Activated naive CD8-positive, alpha-beta T cell treated with anti-CD3 and anti-CD28 coated beads for 36 hours (primary cell): ENCODE data around the gene MEIOC. TPM values are rescaled to one million over a fixed set of nuclear protein-coding genes. Genes with fewer than 3 reads are reported as not detected.
"Not testable (repeated sequence)": the region's sequence is repeated elsewhere in the genome, so short reads cannot be mapped to it uniquely, and the experiment has no call there.

ENCODE experiments used
- DNase-seq: peaks from one replicate; pipeline ENCODE4 v3.0.0; 2021
- H3K27ac Mint-ChIP-seq: one replicate; pipeline ENCODE4 v1.8.0; 2022; ENCODE audit warnings: mild to moderate bottlenecking, moderate library complexity, mixed read lengths
- H3K27me3 Mint-ChIP-seq: one replicate; pipeline ENCODE4 v1.8.0; 2022; ENCODE audit warnings: mild to moderate bottlenecking, mixed read lengths
- H3K36me3 Mint-ChIP-seq: one replicate; pipeline ENCODE4 v1.8.0; 2021; ENCODE audit warnings: mild to moderate bottlenecking, mixed read lengths
- H3K4me1 Mint-ChIP-seq: one replicate; pipeline ENCODE4 v1.8.0; 2021; ENCODE audit warnings: mixed read lengths
- H3K4me3 Mint-ChIP-seq: one replicate; pipeline ENCODE4 v1.8.0; 2022; ENCODE audit warnings: mild to moderate bottlenecking, moderate library complexity, mixed read lengths
- H3K9me3 Mint-ChIP-seq: one replicate; pipeline ENCODE4 v1.8.0; 2022; ENCODE audit warnings: mixed read lengths
- total RNA-seq, 2 experiments: library from RNA; stranded (reverse); gene quantifications; one replicate each; pipeline ENCODE4 v1.2.3, GENCODE V29; 2021

The MEIOC gene
- total RNA-seq, 2 experiments from 2014 or later: 0.19 to 0.30 TPM

DNA sequence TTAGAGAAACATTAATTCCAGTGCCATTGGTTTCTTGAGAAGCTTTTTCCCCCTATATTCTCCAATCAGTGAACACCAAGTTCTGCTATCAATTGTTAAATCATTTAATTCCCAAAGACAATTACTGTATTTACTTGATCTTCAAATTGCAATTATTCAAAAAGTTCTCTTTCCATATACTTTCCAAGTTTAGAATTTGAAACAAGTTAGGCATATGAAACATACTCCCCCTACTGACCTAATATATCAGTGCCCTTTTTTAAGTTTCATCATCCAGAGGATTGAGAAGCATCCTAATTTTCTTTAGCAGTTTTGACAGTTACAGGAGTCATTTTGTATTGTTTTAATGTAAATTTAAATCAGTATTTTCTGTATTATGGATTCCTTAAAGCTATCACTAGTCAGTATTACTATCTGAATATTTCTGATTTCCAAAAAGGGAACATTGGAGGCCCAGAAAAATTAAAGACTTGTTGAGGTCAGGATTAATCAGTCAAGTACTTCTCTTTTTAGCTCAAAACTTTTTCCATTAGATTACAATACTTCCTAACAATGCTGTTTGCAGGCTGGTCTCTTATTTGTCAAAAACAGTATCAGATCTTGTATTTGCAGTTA, 16.3 kb downstream of the MEIOC start:
- Mint-ChIP-seq H3K27ac (no peak overlapping the region), H3K36me3 (no peaks in the 10 kb centered on the region), H3K9me3 (no peaks in the 10 kb centered on the region), H3K4me3 (no peak overlapping the region), H3K4me1 (peaks cover 2% of the 10 kb centered on the region), H3K27me3 (no peaks in the 10 kb centered on the region)
- DNase-seq: no peak

DNA sequence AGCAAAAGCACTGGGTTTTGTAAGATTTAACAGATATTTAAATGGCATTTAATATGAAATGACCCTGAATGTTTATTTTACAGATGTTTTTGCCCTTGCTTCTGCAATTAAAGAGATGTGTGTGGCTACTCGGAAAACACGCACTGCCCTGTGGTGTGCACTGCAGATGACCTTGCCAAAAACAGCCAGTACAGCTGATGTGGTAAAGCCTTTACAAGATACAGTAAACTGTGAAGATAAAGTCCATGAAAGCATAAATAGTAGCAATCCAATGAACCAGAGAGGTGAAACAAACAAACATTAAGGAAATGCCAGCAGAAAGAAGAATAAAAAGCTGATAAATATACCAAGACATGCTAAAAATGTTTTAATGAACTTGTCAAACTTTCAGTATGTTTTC, 17.6 kb downstream of the MEIOC start:
- no peaks in the 10 kb centered on the region for H3K27me3 Mint-ChIP-seq
- H3K36me3 Mint-ChIP-seq: no peaks in the 10 kb centered on the region
- H3K9me3 Mint-ChIP-seq: no peaks in the 10 kb centered on the region
- no peak overlapping the region for H3K4me3 Mint-ChIP-seq
- DNase-seq: no peak
- H3K4me1 Mint-ChIP-seq: no peaks in the 10 kb centered on the region
- no peak overlapping the region for H3K27ac Mint-ChIP-seq

DNA sequence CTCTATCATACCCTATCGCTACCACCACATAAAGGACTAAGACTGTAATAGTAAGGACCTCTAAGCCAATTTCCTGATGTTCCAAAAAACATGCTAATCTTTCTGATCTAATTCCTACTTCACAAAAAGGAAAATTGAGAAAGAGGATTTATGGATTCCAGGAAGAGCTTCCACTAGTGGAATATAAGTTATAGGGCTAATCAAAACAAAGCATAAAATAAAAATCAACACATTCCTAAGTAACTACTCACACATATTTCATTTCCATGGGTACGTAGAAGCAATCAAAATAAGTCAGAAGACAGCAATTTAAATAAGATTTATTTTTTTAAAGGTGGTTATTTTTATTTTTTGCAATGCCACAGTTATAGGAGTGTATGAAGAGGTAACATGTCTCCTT, 20.9 kb downstream of the MEIOC start:
- no peak overlapping the region for H3K4me3 Mint-ChIP-seq
- DNase-seq: no peak
- peaks cover 3% of the 10 kb centered on the region for H3K4me1 Mint-ChIP-seq
- H3K27ac Mint-ChIP-seq: no peak overlapping the region
- no peaks in the 10 kb centered on the region for H3K9me3 Mint-ChIP-seq
- H3K36me3 Mint-ChIP-seq: peaks cover 3% of the 10 kb centered on the region
- H3K27me3 Mint-ChIP-seq: no peaks in the 10 kb centered on the region

DNA sequence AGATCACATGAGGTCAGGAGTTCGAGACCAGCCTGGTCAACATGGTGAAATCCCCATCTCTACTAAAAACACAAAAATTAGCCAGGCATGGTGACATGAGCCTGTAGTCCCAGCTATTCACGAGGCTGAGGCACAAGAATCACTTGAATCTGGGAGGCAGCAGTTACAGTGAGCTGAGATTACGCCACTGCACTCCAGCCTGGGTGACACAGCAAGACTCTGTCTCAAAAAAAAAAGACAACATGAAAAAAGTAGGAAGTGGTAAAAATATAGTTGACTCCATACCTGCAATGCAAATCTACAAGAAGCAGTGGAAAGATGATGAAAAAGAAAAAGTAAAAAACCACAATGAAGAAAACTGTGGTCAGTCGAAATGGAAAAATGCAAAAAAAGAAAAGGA, 27.0 kb downstream of the MEIOC start:
- H3K4me1 Mint-ChIP-seq: peaks cover 23% of the 10 kb centered on the region
- H3K9me3 Mint-ChIP-seq, DNase-seq, H3K27me3 Mint-ChIP-seq: not testable (repeated sequence)
- peaks cover 13% of the 10 kb centered on the region for H3K36me3 Mint-ChIP-seq
- H3K27ac Mint-ChIP-seq: peak overlapping the region; percentile 57
- H3K4me3 Mint-ChIP-seq: peak overlapping the region; percentile 5

DNA sequence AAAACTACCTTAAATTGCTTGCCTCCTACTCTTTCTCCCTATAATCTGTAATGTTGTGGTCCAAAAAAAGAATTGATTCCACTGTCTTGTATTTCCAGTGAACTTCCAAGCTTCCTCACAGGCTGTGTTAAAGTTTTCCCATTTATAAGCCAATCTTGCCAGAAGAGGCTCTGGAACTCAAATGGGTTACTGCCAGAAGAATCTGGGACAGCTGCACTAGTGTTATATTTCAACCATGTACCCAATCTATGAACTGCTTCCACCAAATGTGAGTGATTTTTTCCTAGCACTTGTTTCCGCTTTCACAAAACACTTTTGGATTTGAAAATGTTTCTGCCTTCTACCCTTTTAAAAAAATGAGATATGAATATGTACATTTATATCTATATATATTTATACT, 31.5 kb downstream of the MEIOC start:
- peaks cover 10% of the 10 kb centered on the region for H3K36me3 Mint-ChIP-seq
- H3K27me3 Mint-ChIP-seq: no peaks in the 10 kb centered on the region
- no peaks in the 10 kb centered on the region for H3K9me3 Mint-ChIP-seq
- no peak overlapping the region for H3K4me3 Mint-ChIP-seq
- no peak overlapping the region for H3K27ac Mint-ChIP-seq
- DNase-seq: no peak
- peaks cover 35% of the 10 kb centered on the region for H3K4me1 Mint-ChIP-seq

DNA sequence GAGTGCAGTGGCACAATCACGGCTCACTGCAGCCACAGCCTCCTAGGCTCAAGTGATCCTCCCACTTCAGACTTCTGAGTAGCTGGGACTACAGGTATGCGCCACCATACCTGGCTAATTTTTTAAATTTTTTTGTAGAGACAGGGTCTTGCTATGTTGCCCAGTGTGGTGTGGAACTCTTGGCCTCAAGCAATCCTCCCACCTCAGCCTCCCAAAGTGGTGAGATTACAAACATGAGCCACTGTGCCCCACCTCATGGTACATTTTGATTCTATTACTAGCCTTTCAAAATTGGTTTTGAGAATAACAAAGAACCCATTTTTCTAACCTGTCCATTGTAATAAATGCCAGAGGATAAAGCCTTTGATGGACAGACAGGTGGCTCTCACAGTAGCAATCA, 31.9 kb downstream of the MEIOC start:
- DNase-seq: no peak
- Mint-ChIP-seq H3K27ac (no peak overlapping the region), H3K27me3 (no peaks in the 10 kb centered on the region), H3K9me3 (no peaks in the 10 kb centered on the region), H3K36me3 (peaks cover 7% of the 10 kb centered on the region), H3K4me1 (peaks cover 33% of the 10 kb centered on the region), H3K4me3 (peak overlapping the region; percentile 99)

DNA sequence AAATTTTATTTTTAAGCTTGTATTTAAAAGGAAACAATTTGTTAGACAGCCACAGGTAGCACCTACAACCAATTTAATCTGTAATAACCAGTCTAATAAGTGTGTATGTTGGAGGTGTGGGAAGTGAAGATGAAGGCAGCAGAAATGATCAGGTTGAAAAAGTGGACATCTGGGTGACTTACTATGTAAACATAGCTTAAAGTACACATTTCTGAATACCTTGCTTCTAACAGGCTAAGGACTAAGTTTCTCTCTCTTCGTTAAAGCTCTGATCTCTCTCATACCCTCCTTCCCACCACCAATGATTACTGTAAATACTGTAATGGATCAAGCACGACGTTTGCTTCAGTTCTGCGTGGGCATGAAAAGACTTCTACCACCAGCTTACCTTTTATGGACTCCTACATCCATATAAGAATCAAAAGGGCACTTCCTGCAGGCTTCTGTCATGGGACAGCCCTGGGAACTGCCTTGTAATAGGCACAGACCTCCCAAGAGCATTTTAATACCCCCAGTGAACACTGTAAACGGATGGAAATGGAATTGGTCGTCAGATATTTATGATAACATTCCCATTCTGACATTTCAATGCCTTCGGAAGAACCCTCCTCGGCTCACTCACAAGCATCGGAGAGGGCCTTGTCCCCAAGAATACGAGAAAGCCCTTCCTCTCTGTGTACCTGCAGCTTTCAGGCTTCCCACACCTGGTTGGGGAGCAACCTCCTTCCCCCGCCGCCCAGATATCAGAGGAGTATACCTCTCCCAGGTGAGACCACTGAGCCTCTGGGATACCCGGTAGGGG, 32.6 kb downstream of the MEIOC start:
- peaks cover 4% of the 10 kb centered on the region for H3K36me3 Mint-ChIP-seq
- no peak for DNase-seq
- no peaks in the 10 kb centered on the region for H3K9me3 Mint-ChIP-seq
- peak overlapping the region; percentile 94 for H3K27ac Mint-ChIP-seq
- H3K27me3 Mint-ChIP-seq: no peaks in the 10 kb centered on the region
- H3K4me1 Mint-ChIP-seq: peaks cover 26% of the 10 kb centered on the region
- peak overlapping the region; percentile 99 for H3K4me3 Mint-ChIP-seq

DNA sequence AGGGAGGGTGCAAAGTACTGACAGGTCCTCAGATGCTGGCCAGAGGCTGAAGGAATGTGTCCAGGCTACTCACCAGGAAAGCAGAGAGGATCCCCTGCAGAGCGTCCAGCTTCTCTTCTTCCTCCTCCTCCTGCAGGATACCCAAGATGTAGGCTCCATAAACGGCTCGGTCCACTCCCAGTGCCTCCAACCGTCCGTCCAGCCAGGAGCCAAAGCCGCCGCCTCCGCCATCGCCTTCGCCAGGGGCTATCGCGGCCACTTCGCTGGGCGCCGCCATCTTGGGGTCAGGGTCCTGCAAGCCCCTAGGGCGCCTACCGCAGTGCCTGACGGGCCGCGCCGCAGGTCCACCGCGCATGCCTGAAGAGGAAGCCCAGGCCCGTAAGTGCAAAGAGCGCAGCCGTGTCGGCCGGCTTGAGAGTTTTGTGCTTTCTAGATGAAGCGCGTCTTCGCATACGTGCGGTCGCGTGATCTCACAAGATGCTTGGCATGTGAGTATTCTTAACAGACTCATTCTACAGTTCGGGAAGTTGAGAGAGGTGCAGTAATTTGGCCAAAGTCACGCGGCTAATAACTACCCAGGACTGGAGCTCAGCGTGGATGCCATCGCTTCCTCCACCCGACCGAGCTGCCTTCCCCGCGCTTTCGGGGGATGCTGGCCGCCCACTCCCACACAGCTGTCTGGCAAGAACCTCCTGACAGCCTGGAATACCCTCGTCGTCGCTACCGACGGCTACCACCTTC, 33.4 kb downstream of the MEIOC start, which contains the start of gene CCDC43:
TSS of gene CCDC43 (minus strand) at position 300 of the 741 bp plus-strand sequence. CDS start at position 277, 23 bp downstream.
- Mint-ChIP-seq H3K36me3 (peaks cover 4% of the 10 kb centered on the region), H3K27me3 (no peaks in the 10 kb centered on the region)

DNA sequence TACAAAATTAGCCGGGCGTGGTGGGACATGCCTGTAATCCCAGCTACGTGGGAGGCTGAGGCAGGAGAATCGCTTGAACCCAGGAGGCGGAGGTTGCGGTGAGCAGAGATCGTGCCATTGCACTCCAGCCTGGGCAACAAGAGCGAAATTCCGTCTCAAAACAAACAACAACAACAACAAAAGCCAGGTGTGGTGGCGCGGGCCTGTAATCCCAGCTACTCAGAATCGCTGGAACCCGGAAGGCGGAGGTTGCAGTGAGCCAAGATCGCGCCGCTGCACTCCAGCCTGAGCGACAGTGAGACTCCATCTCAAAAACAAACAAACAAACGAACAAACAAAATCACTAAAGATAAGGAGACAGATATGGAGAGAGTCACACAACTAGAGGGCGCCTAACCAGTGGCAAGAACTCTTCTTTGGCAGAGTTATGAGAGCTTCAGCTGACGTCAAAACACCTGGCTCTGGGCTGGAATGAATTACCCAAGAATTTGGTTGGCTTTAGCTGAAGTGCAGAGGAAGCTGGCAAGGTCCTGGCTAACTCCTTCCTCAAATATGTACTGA, 34.6 kb downstream of the MEIOC start:
- DNase-seq, H3K27me3 Mint-ChIP-seq: not testable (repeated sequence)

More for the DNA sequence above, 33.4 kb downstream of the MEIOC start, which contains the start of gene CCDC43:
- peaks cover 25% of the 10 kb centered on the region for H3K4me1 Mint-ChIP-seq
- H3K9me3 Mint-ChIP-seq: no peaks in the 10 kb centered on the region
- H3K4me3 Mint-ChIP-seq: peak within 1 kb of the TSS; percentile 99
- DNase-seq: peak; percentile 93
- peak within 1 kb of the TSS; percentile 94 for H3K27ac Mint-ChIP-seq

DNA sequence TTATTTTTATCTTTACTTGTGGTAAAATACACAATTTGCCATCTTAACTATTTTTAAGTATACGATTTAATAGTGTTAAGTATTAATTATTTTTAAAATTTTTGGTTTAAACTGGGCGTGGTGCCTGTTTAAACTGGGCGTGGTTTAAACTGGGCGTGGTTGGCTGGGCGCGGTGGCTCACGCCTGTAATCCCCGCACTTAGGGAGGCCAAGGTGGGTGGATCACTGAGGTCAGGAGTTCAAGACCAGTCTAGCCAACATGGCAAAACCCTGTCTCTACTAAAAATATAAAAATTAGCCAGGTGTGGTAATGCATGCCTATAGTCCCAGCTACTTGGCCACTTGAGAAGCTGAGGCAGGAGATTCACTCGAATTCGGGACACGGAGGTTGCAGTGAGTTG, 37.3 kb downstream of the MEIOC start:
- H3K4me3 Mint-ChIP-seq: no peak overlapping the region
- no peaks in the 10 kb centered on the region for H3K27me3 Mint-ChIP-seq
- H3K9me3 Mint-ChIP-seq: no peaks in the 10 kb centered on the region
- peaks cover 12% of the 10 kb centered on the region for H3K4me1 Mint-ChIP-seq
- DNase-seq: no peak
- no peak overlapping the region for H3K27ac Mint-ChIP-seq
- no peaks in the 10 kb centered on the region for H3K36me3 Mint-ChIP-seq

More for the DNA sequence above, 34.6 kb downstream of the MEIOC start:
- Mint-ChIP-seq H3K4me3 (peak overlapping the region; percentile 99), H3K4me1 (peaks cover 25% of the 10 kb centered on the region), H3K27ac (peak overlapping the region; percentile 14)
- not testable (repeated sequence) for H3K9me3 Mint-ChIP-seq, H3K36me3 Mint-ChIP-seq

DNA sequence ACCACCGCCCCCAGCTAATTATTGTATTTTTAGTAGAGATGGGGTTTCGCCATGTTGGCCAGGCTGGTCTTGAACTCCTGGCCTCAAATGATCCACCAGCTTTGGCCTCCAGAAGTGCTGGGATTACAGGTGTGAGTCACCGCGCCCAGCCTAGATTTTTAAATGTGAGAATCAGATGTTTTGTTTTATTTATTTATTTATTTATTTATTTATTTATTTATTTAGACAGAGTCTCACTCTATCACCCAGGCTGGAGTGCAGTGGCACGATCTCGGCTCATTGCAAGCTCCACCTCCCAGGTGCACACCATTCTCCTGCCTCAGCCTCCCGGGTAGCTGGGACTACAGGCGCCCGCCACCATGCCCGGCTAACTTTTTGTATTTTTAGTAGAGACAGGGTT, 44.0 kb downstream of the MEIOC start:
- H3K9me3 Mint-ChIP-seq, H3K27me3 Mint-ChIP-seq, H3K4me1 Mint-ChIP-seq, H3K4me3 Mint-ChIP-seq, H3K36me3 Mint-ChIP-seq, H3K27ac Mint-ChIP-seq, DNase-seq: not testable (repeated sequence)

DNA sequence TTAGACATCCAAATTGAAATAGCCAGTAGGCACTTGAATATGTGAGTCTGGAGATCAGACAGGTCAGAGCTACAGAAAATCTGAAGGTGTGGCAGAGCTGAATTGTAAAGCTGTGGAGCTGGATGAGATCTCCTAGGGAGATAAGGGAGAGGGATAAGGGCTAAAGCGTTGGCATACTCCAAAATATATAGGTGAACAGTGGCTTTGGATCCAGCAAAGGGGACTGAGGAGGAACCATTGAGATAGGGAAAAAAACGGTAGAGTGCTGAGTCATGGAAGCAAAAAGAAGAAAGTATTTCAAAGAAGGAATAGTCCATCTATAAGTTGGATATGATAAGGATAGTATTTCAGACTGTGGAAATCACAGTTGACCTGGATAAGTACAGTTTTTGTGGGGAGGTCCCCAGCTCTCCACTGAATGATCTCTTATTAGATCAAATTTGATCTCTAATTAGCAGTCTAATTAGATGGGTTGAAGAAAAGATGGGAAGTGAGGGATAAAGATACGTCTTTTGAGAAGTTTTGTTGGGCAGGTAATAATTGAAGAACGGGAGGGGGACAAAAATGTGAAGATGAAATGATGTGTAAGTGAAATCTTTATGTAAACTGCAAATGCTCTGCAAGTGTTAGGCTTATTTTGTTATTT, 51.6 kb downstream of the MEIOC start:
- H3K9me3 Mint-ChIP-seq: no peaks in the 10 kb centered on the region
- DNase-seq: no peak
- H3K27me3 Mint-ChIP-seq: no peaks in the 10 kb centered on the region
- H3K4me3 Mint-ChIP-seq: no peak overlapping the region
- H3K27ac Mint-ChIP-seq: no peak overlapping the region
- H3K4me1 Mint-ChIP-seq: peaks cover 4% of the 10 kb centered on the region
- peaks cover 4% of the 10 kb centered on the region for H3K36me3 Mint-ChIP-seq

DNA sequence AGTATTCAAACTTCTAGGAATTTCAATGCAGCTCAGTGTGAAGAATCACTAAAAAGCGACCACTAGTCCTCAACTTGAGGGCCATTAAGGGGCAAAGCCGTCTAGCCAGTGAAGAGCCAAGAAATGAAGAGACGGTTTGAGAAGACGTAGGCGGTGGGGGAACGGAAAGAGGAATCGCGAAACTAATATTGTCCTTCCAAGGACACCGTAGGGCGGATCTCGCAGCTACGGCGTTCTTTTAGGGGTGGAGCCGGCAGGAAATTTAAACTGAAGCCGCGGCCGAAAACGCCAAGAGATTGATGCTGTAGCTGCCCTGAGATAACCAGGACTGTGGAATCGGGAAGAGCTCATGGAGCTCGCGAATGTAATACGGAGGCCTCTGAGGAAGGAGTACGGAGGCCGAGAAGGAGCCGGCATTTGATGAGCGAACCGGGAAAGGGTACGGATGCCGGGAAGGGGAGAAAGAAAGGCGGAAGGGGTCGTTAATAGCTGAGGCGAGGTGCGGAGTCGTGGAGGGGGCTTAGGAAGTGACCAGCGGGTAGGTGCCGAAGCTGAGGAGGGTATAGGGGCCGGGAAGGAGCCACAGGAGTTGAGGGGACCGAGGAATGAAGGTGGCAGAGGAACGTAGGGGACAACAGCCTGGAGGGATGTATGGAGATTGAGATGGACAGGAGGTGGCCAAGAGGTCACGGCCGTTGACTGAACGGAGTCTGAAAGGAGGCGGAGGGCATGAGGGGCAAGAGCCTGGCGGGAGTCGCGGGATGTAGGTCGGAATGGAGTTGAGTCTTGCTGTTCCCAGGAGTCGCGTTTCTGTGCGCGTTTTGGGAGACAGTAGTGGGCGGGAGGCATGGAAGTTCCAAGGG, 52.4 kb downstream of the MEIOC start, which contains the start of gene DBF4B:
TSS of gene DBF4B (plus strand) at position 265 of the 863 bp plus-strand sequence. CDS start at position 421, 156 bp downstream.
- Mint-ChIP-seq H3K9me3 (no peaks in the 10 kb centered on the region), H3K4me3 (no peak within 1 kb of the TSS), H3K36me3 (peaks cover 6% of the 10 kb centered on the region), H3K27me3 (no peaks in the 10 kb centered on the region), H3K27ac (no peak within 1 kb of the TSS), H3K4me1 (peaks cover 4% of the 10 kb centered on the region)
- peak; percentile 81 for DNase-seq

DNA sequence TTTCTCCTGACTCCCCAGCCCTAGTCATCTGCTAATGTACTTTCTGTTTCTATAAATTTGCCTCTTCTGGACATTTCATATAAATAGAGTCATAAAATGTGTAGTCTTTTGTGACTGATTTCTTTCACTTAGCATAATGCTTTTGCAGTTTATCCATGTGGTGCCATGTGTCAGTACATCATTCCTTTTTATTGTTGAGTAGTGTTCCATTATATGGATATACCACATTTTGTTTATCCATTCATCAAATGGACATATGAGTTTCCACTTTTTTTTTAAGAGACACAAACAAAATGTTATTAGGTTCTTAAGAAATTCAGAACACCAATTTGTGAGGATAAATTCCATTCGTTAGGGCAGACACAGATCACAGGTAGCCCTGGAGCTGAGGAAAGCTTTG, 63.2 kb downstream of the MEIOC start:
- Mint-ChIP-seq H3K4me1 (no peaks in the 10 kb centered on the region), H3K4me3 (no peak overlapping the region), H3K27me3 (no peaks in the 10 kb centered on the region), H3K36me3 (peaks cover 18% of the 10 kb centered on the region), H3K9me3 (no peaks in the 10 kb centered on the region), H3K27ac (no peak overlapping the region)
- no peak for DNase-seq
